Neural cell (in vitro differentiated cells): ENCODE data around the gene CSMD2. TPM values are rescaled to one million over a fixed set of nuclear protein-coding genes. Genes with fewer than 3 reads are reported as not detected.

Source experiments
- H2AFZ ChIP-seq: fragments of 200-600, 300-800 bp; sonication (generic), shearing (Covaris generic); 2 replicates; pipeline ENCODE4 v1.6.0; 2014; ENCODE audit warnings: low read depth, mild to moderate bottlenecking, antibody characterized with exemption, low read length, moderate library complexity
- H3F3A ChIP-seq: fragments of 200-600 bp; shearing (Covaris generic); 2 replicates; pipeline ENCODE4 v1.6.1; 2016; ENCODE audit warnings: mild to moderate bottlenecking, moderate library complexity, mixed read lengths, antibody characterized with exemption, low read length; ENCODE audit not compliant: insufficient read depth, poor library complexity, severe bottlenecking
- H3K27ac ChIP-seq: fragments of 200-600, 300-800 bp; sonication (generic), shearing (Covaris generic); 2 replicates; pipeline ENCODE4 v1.5.1; 2014; ENCODE audit warnings: mild to moderate bottlenecking, low read length, moderate library complexity
- H3K27me3 ChIP-seq: fragments of 300-800, 200-600 bp; sonication (generic), shearing (Covaris generic); 2 replicates; pipeline ENCODE4 v1.6.0; 2014; ENCODE audit warnings: mild to moderate bottlenecking, low read depth, low read length, moderate library complexity; ENCODE audit not compliant: insufficient read depth
- H3K36me3 ChIP-seq: fragments of 300-800, 200-600 bp; sonication (generic), shearing (Covaris generic); 2 replicates; pipeline ENCODE4 v1.5.1; 2014; ENCODE audit warnings: mild to moderate bottlenecking, antibody characterized with exemption, low read length, moderate library complexity; ENCODE audit not compliant: insufficient read depth
- H3K4me2 ChIP-seq: fragments of 300-800, 200-600 bp; sonication (generic), shearing (Covaris generic); 2 replicates; pipeline ENCODE4 v1.6.0; 2014; ENCODE audit warnings: mild to moderate bottlenecking, low read length
- H3K4me3 ChIP-seq: fragments of 300-800, 200-600 bp; sonication (generic), shearing (Covaris generic); 2 replicates; pipeline ENCODE4 v1.5.1; 2014; ENCODE audit warnings: mild to moderate bottlenecking, low read length, moderate library complexity
- H3K79me2 ChIP-seq: fragments of 200-600 bp; shearing (Covaris generic); replicated peaks from 2 replicates; pipeline ENCODE4 v1.6.0; 2014; ENCODE audit warnings: mild to moderate bottlenecking, low read length, moderate library complexity; ENCODE audit not compliant: insufficient read depth
- H3K9ac ChIP-seq: fragments of 300-800, 200-600 bp; sonication (generic), shearing (Covaris generic); 2 replicates; pipeline ENCODE4 v1.6.1; 2016; ENCODE audit warnings: mild to moderate bottlenecking, low read length, mixed read lengths
- H3K9me2 ChIP-seq: fragments of 200-600 bp; shearing (Covaris generic); 2 replicates; pipeline ENCODE4 v1.6.1; 2016; ENCODE audit warnings: mild to moderate bottlenecking, low read length, mixed read lengths; ENCODE audit not compliant: insufficient read depth
- H3K9me3 ChIP-seq: fragments of 200-600, 300-800 bp; sonication (generic), shearing (Covaris generic); 2 replicates; pipeline ENCODE4 v1.6.1; 2016; ENCODE audit warnings: mild to moderate bottlenecking, mixed run types, low read length, moderate library complexity, mixed read lengths
- H4K20me1 ChIP-seq: fragments of 200-600 bp; shearing (Covaris generic); 2 replicates; pipeline ENCODE4 v1.6.1; 2016; ENCODE audit warnings: mild to moderate bottlenecking, mixed run types; ENCODE audit not compliant: insufficient read depth
- EP300 ChIP-seq: fragments of 450-650 bp; conservative IDR thresholded peaks from 2 replicates; pipeline ENCODE4 v1.6.1; 2014; ENCODE audit warnings: antibody characterized with exemption, mild to moderate bottlenecking, moderate library complexity; ENCODE audit not compliant: poor library complexity, severe bottlenecking
- EZH2 ChIP-seq: fragments of 200-600, 300-800 bp; shearing (Covaris generic), sonication (generic); IDR thresholded peaks from 2 replicates; pipeline ENCODE4 v1.6.1; 2014; ENCODE audit warnings: antibody characterized with exemption, low read length, borderline replicate concordance, mild to moderate bottlenecking; ENCODE audit not compliant: insufficient read depth, poor library complexity, severe bottlenecking
- MXI1 ChIP-seq: fragments of 450-650 bp; conservative IDR thresholded peaks from 2 replicates; pipeline ENCODE4 v1.6.1; 2014; ENCODE audit warnings: antibody characterized with exemption, mild to moderate bottlenecking; ENCODE audit not compliant: poor library complexity, severe bottlenecking
- POLR2AphosphoS5 ChIP-seq: IDR thresholded peaks from 2 replicates; pipeline ENCODE4 v1.6.1; 2012
- RAD21 ChIP-seq: fragments of 450-650 bp; conservative IDR thresholded peaks from 2 replicates; pipeline ENCODE4 v1.6.1; 2014; ENCODE audit warnings: antibody characterized with exemption, mild to moderate bottlenecking, moderate library complexity
- REST ChIP-seq: IDR thresholded peaks from 2 replicates; pipeline ENCODE4 v1.6.1; 2012; ENCODE audit warnings: borderline replicate concordance
- SMC3 ChIP-seq: fragments of 450-650 bp; conservative IDR thresholded peaks from 2 replicates; pipeline ENCODE4 v1.6.1; 2014; ENCODE audit warnings: antibody characterized with exemption, mild to moderate bottlenecking, moderate library complexity; ENCODE audit not compliant: poor library complexity
- TAF1 ChIP-seq: IDR thresholded peaks from 2 replicates; pipeline ENCODE4 v1.6.1; 2012; ENCODE audit warnings: low read depth
- polyA plus RNA-seq: library from polyadenylated mRNA; depleted of rRNA; stranded (reverse); fragments of >200 nt; gene quantifications from 2 replicates; pipeline ENCODE4 v1.2.3, GENCODE V29; 2014
- TF ChIP-seq, protein P1 (sequence below): fragments of 450-650 bp; IDR thresholded peaks from 2 replicates; pipeline ENCODE4 v1.5.1; 2014; ENCODE audit warnings: antibody characterized with exemption, mild to moderate bottlenecking, moderate library complexity; ENCODE audit not compliant: poor library complexity, severe bottlenecking

CSMD2 gene
- polyA plus RNA-seq, 1 donor from 2014 or later: 9.6 TPM

DNA sequence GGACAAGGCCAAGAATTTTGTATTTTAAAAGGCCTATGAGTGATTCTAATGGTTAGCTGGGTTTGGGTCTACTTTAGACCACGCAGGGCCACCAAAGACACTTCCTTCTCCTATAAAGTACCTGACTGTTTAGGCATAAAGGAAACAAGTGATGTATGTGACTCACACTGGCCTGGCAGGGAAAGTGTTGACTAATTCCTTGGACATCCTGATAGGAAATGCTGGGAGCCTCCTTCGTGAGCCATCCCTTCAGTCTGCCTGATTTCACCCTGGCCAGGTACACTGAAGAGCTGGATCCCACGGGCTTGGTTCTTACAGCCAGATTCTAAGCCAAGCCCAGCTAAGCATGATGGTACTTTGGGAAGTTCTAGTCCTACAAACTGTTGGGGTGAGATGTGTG, 401.6 kb downstream of the CSMD2 start:
- H3K27me3 ChIP-seq: no peaks in the 10 kb centered on the region
- no peak overlapping the region for H3K9ac ChIP-seq
- H3K9me2 ChIP-seq: no peaks in the 10 kb centered on the region
- no peak overlapping the region for H2AFZ ChIP-seq
- no peak overlapping the region for H3K4me2 ChIP-seq
- no peak overlapping the region for H3K4me3 ChIP-seq
- TF ChIP-seq EP300 (no peak), RAD21 (no peak)
- H4K20me1 ChIP-seq: no peaks in the 10 kb centered on the region
- no peaks in the 10 kb centered on the region for H3K79me2 ChIP-seq
- no peaks in the 10 kb centered on the region for H3K9me3 ChIP-seq
- H3K36me3 ChIP-seq: no peaks in the 10 kb centered on the region
- H3K27ac ChIP-seq: no peak overlapping the region
- H3F3A ChIP-seq: no peaks in the 10 kb centered on the region

- Histone ChIP-seq H3K9me2 (no peaks in the 10 kb centered on the region), H3K79me2 (no peaks in the 10 kb centered on the region), H2AFZ (no peak overlapping the region), H3K27me3 (no peaks in the 10 kb centered on the region), H3F3A (no peaks in the 10 kb centered on the region), H3K4me2 (no peak overlapping the region), H3K9me3 (no peaks in the 10 kb centered on the region), H4K20me1 (no peaks in the 10 kb centered on the region), H3K4me3 (no peak overlapping the region), H3K27ac (no peak overlapping the region), H3K36me3 (no peaks in the 10 kb centered on the region), H3K9ac (no peak overlapping the region)
- TF ChIP-seq EZH2 (no peak), TAF1 (no peak), EP300 (no peak), MXI1 (no peak), RAD21 (no peak), REST (no peak), POLR2AphosphoS5 (no peak), SMC3 (no peak)
- TF ChIP-seq, protein P1, sequence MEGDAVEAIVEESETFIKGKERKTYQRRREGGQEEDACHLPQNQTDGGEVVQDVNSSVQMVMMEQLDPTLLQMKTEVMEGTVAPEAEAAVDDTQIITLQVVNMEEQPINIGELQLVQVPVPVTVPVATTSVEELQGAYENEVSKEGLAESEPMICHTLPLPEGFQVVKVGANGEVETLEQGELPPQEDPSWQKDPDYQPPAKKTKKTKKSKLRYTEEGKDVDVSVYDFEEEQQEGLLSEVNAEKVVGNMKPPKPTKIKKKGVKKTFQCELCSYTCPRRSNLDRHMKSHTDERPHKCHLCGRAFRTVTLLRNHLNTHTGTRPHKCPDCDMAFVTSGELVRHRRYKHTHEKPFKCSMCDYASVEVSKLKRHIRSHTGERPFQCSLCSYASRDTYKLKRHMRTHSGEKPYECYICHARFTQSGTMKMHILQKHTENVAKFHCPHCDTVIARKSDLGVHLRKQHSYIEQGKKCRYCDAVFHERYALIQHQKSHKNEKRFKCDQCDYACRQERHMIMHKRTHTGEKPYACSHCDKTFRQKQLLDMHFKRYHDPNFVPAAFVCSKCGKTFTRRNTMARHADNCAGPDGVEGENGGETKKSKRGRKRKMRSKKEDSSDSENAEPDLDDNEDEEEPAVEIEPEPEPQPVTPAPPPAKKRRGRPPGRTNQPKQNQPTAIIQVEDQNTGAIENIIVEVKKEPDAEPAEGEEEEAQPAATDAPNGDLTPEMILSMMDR: no peak
Measured at GRCh38 chr1:33762962-33763361, 402.1 kb downstream of the CSMD2 start.

GRCh38 chr1:33762109-33762830, 402.8 kb downstream of the CSMD2 start:
- no peak overlapping the region for H3K27ac ChIP-seq
- H3K9me3 ChIP-seq: no peaks in the 10 kb centered on the region
- no peak overlapping the region for H3K9ac ChIP-seq
- no peaks in the 10 kb centered on the region for H4K20me1 ChIP-seq
- TF ChIP-seq POLR2AphosphoS5 (no peak), RAD21 (no peak), EP300 (no peak), EZH2 (no peak), TAF1 (no peak), MXI1 (no peak), REST (no peak)
- TF ChIP-seq, protein P1: no peak
- no peaks in the 10 kb centered on the region for H3K36me3 ChIP-seq
- H3K27me3 ChIP-seq: no peaks in the 10 kb centered on the region
- no peak overlapping the region for H3K4me2 ChIP-seq
- H2AFZ ChIP-seq: no peak overlapping the region
- no peak overlapping the region for H3K4me3 ChIP-seq
- no peaks in the 10 kb centered on the region for H3F3A ChIP-seq
- H3K79me2 ChIP-seq: no peaks in the 10 kb centered on the region
- no peaks in the 10 kb centered on the region for H3K9me2 ChIP-seq
